C4-2B (cell line): ENCODE results near the gene IQUB.

Experiments used
- CTCF ChIP-seq: fragments of 450-650 bp; conservative IDR thresholded peaks from 2 replicates; pipeline ENCODE4 v1.5.1; 2017; ENCODE audit warnings: mild to moderate bottlenecking
- ZFX ChIP-seq: fragments of 450-650 bp; IDR thresholded peaks from 2 replicates; pipeline ENCODE4 v1.6.1; 2017

GRCh38 chr7:123455965-123456470, 78.4 kb downstream of the IQUB start:
- TF ChIP-seq CTCF (no peak), ZFX (no peak)
